K562 (cell line): ENCODE results near the gene HLTF. TPM values are rescaled to one million over a fixed set of nuclear protein-coding genes. Genes with fewer than 3 reads are reported as not detected.

Experiments used
- ATAC-seq: fragments of 200-7000 bp; cut with Tn5 transposase; 3 replicates; pipeline ENCODE4 v1.9.1; 2020; ENCODE audit warnings: moderate library complexity
- BruUV-seq: library from RNA; stranded (reverse); fragments of 400-500 nt; replicated peaks from 2 replicates; lab custom pipeline; 2021; lab: Mats Ljungman, UMichigan
- CTCF ChIA-PET: fragments of 300-600 bp; formaldehyde crosslinking; extraction: SDS; loops from one replicate; lab custom pipeline; 2021; ENCODE audit warnings: low intra/inter-chr PET ratio; lab: Yijun Ruan, JAX
- POLR2A ChIA-PET: fragments of 300-600, 350-650 bp; sonication (Branson Sonifier 250); formaldehyde crosslinking; extraction: SDS; loops from one replicate; lab custom pipeline; 2021; ENCODE audit warnings: antibody characterized with exemption, inconsistent platforms; lab: Yijun Ruan, JAX
- DNase-seq, 4 experiments: peaks; one replicate each; pipeline versions ENCODE4 v3.0.0 to v3.0.0-alpha.2; 2011 to 2018; ENCODE audit warnings: low spot score in 3 of 4, mixed read lengths in 3 of 4; ENCODE audit errors: extremely low read depth in 1 of 4
- FAIRE-seq: peaks from 2 replicates; lab custom pipeline; 2011; peaks lifted over from hg19 to GRCh38; lab: Jason Lieb, UNC
- H2AFZ ChIP-seq: 2 replicates; pipeline ENCODE4 v1.6.0; 2011; ENCODE audit warnings: low read depth, low read length, control low read depth, inconsistent platforms
- H3K27ac ChIP-seq: fragments of 200-600 bp; 3 replicates; pipeline ENCODE4 v1.8.0; 2011; ENCODE audit warnings: low read depth, mild to moderate bottlenecking, control low read depth, inconsistent platforms, low read length, moderate library complexity, mixed read lengths; ENCODE audit errors: extremely low read depth
- H3K27me3 ChIP-seq, 2 experiments: fragments of 300-600 bp in 1 of 2; 2 replicates in 1 of 2; 3 replicates in 1 of 2; pipeline versions ENCODE4 v1.6.0 to v1.8.0; 2011; ENCODE audit warnings: inconsistent platforms in 2 of 2, low read length in 2 of 2, mild to moderate bottlenecking in 1 of 2, mixed read lengths in 1 of 2, moderate library complexity in 1 of 2; ENCODE audit not compliant: control insufficient read depth in 2 of 2, insufficient read depth in 2 of 2
- H3K36me3 ChIP-seq: fragments of 300-600 bp; 3 replicates; pipeline ENCODE4 v1.8.0; 2011; ENCODE audit warnings: mild to moderate bottlenecking, low read length, inconsistent platforms; ENCODE audit not compliant: control insufficient read depth, insufficient read depth
- H3K4me1 ChIP-seq, 2 experiments: fragments of 200-600 bp in 1 of 2; replicated peaks in 1 of 2; 2 replicates in 1 of 2; 3 replicates in 1 of 2; pipeline versions ENCODE4 v1.5.1 to v1.8.0; 2011; ENCODE audit warnings: inconsistent platforms in 2 of 2, low read length in 2 of 2, mild to moderate bottlenecking in 1 of 2, mixed read lengths in 1 of 2, moderate library complexity in 1 of 2; ENCODE audit not compliant: control insufficient read depth in 2 of 2, insufficient read depth in 2 of 2
- H3K4me2 ChIP-seq: 2 replicates; pipeline ENCODE4 v1.6.1; 2011; ENCODE audit warnings: low read length, control low read depth, inconsistent platforms, mixed read lengths; ENCODE audit not compliant: insufficient read depth
- H3K4me3 ChIP-seq: fragments of 200-600 bp; sonication (generic), shearing (Covaris generic); 2 replicates; pipeline ENCODE4 v1.5.1; 2016; ENCODE audit warnings: control low read depth, inconsistent platforms
- H3K79me2 ChIP-seq: fragments of 200-600 bp; 3 replicates; pipeline ENCODE4 v1.8.0; 2011; ENCODE audit warnings: low read length, inconsistent platforms; ENCODE audit not compliant: control insufficient read depth, insufficient read depth
- H3K9ac ChIP-seq, 2 experiments: 2 replicates each; pipeline versions ENCODE4 v1.6.0 to v1.6.1; 2011; ENCODE audit warnings: low read depth in 2 of 2, low read length in 2 of 2, control low read depth in 1 of 2, inconsistent platforms in 1 of 2, mild to moderate bottlenecking in 1 of 2, mixed read lengths in 1 of 2; ENCODE audit not compliant: insufficient read depth in 1 of 2
- H3K9me1 ChIP-seq: one replicate; pipeline ENCODE4 v1.6.0; 2011; ENCODE audit warnings: inconsistent platforms, mild to moderate bottlenecking, low read length, moderate library complexity; ENCODE audit not compliant: control insufficient read depth, insufficient read depth
- H3K9me3 ChIP-seq: replicated peaks from 2 replicates; pipeline ENCODE4 v1.5.1; 2011; ENCODE audit warnings: low read depth, low read length, inconsistent platforms; ENCODE audit not compliant: control insufficient read depth, insufficient read depth
- H4K20me1 ChIP-seq: replicated peaks from 2 replicates; pipeline ENCODE4 v1.6.1; 2011; ENCODE audit warnings: low read length, inconsistent platforms, mixed read lengths; ENCODE audit not compliant: control insufficient read depth, insufficient read depth
- ETV1 ChIP-seq: fragments of 450-650 bp; conservative IDR thresholded peaks from 2 replicates; pipeline ENCODE4 v1.6.1; 2016; ENCODE audit warnings: missing genetic modification characterization, control low read depth, low read depth, missing compliant biosample characterization
- ID3 ChIP-seq, 2 experiments: fragments of 250-450 bp in 1 of 2; fragments of 450-650 bp in 1 of 2; sonication (Bioruptor Pico) in 1 of 2; IDR thresholded peaks; 2 replicates each; pipeline versions ENCODE4 v1.6.1 to v1.8.0; 2016 to 2021; ENCODE audit warnings: mild to moderate bottlenecking in 2 of 2, moderate library complexity in 2 of 2, missing compliant biosample characterization in 1 of 2, missing genetic modification characterization in 1 of 2
- JUNB ChIP-seq: fragments of 450-650 bp; formaldehyde crosslinking; conservative IDR thresholded peaks from 2 replicates; pipeline ENCODE4 v1.4.0; 2020; ENCODE audit warnings: mild to moderate bottlenecking
- MEF2A ChIP-seq: IDR thresholded peaks from 2 replicates; pipeline ENCODE4 v1.6.1; 2011; ENCODE audit warnings: low read depth, mild to moderate bottlenecking, low read length, moderate library complexity; ENCODE audit not compliant: control insufficient read depth
- MYNN ChIP-seq, 2 experiments: sonication (generic); formaldehyde crosslinking in 1 of 2; IDR thresholded peaks; 2 replicates each; pipeline versions ENCODE4 v1.5.0 to v1.6.1; 2016 to 2020; ENCODE audit warnings: antibody characterized with exemption in 1 of 2, missing genetic modification reagents in 1 of 2
- NFXL1 ChIP-seq: fragments of 450-650 bp; formaldehyde crosslinking; IDR thresholded peaks from 2 replicates; pipeline ENCODE4 v1.4.0; 2021; ENCODE audit warnings: mild to moderate bottlenecking
- USF2 ChIP-seq: sonication (generic); formaldehyde crosslinking; IDR thresholded peaks from 2 replicates; pipeline ENCODE4 v1.5.0; 2020; ENCODE audit warnings: missing genetic modification reagents
- ZNF12 ChIP-seq: sonication (generic); formaldehyde crosslinking; IDR thresholded peaks from 2 replicates; pipeline ENCODE4 v1.4.0; 2020; ENCODE audit warnings: mild to moderate bottlenecking, missing genetic modification reagents
- ZNF224 ChIP-seq: sonication (generic); formaldehyde crosslinking; IDR thresholded peaks from 2 replicates; pipeline ENCODE4 v1.8.0; 2022; ENCODE audit warnings: mild to moderate bottlenecking, missing genetic modification reagents
- ZNF347 ChIP-seq: fragments of 450-650 bp; formaldehyde crosslinking; IDR thresholded peaks from 2 replicates; pipeline ENCODE4 v1.4.0; 2020; ENCODE audit warnings: low read depth, mild to moderate bottlenecking, moderate library complexity
- ZNF589 ChIP-seq: fragments of 200-800 bp; sonication (Bioruptor generic); IDR thresholded peaks from 2 replicates; pipeline ENCODE4 v1.6.1; 2016; ENCODE audit warnings: low read depth, missing genetic modification characterization, missing compliant biosample characterization
- WGBS: fragments of 100-300 bp; shearing (Covaris generic); methylation state at CpG from one replicate; pipeline ENCODE4 v1.1.6; 2016; ENCODE audit warnings: low coverage, mixed read lengths; ENCODE audit not compliant: insufficient coverage; ENCODE audit errors: missing lambda C conversion rate; 5-methylcytosine and 5-hydroxymethylcytosine counted together
- in situ Hi-C: fragments of 300-500 bp; cut with MboI; formaldehyde crosslinking; loops from 4 replicates; pipeline ENCODE4 v1.15.0; 2018; ENCODE audit warnings: inconsistent platforms, mixed read lengths
- intact Hi-C: fragments of 100-400 bp; cut with micrococcal nuclease; formaldehyde crosslinking; loops from 2 replicates; pipeline ENCODE4 v1.14.2; 2022
- polyA plus RNA-seq, 8 experiments: library from polyadenylated mRNA; depleted of rRNA in 4 of 8; stranded (reverse) in 5 of 8; unstranded in 3 of 8; fragments of >200 nt; fragmentation: Nextera tagmentation in 2 of 8; fragmentation: Illumina TruSeq in 1 of 8; extraction: Ambion mirVana in 2 of 8; extraction: Trizol in 1 of 8; gene quantifications; 2 replicates each; pipeline versions ENCODE4 v1.2.1 to v1.2.3, GENCODE V29; 2011 to 2014; ENCODE audit warnings: inconsistent platforms in 1 of 8, missing spikeins in 1 of 8
- total RNA-seq, 7 experiments: library from RNA; depleted of rRNA in 6 of 7; stranded (reverse); fragments of >200 nt in 6 of 7; fragmentation: Illumina TruSeq in 2 of 7; extraction: Trizol in 2 of 7; gene quantifications; 2 replicates each; pipeline versions ENCODE4 v1.2.1 to v1.2.3, GENCODE V29; 2011 to 2021; ENCODE audit warnings: low replicate concordance in 1 of 7

HLTF gene
- total and polyA plus RNA-seq, 9 of the 15 experiments (the other 6 are each of a cell fraction or from before 2014, with no cell fraction given), result 35.1 to 82.4 (median 50.4) TPM

- TF ChIP-seq ZNF347 (CRISPR knock-in tag) (no peak), MYNN (IDR thresholded peaks at IDR 0.05) (no peak), MYNN (CRISPR knock-in tag; IDR thresholded peaks at IDR 0.05) (no peak), ZNF12 (CRISPR knock-in tag) (no peak), JUNB (no peak), ETV1 (tag) (no peak), ZNF589 (CRISPR knock-in tag) (no peak), MEF2A (no peak), ID3 (CRISPR knock-in tag; IDR thresholded peaks at IDR 0.05) (no peak), ID3 (tag; IDR thresholded peaks at IDR 0.05) (no peak)
These were observed 33.1 kb upstream of the HLTF start (continued) for GRCh38 chr3:149119466-149119865.

- no peak for TF ChIP-seq USF2
- TF ChIP-seq NFXL1, result no peak
- TF ChIP-seq ZNF224 (CRISPR knock-in tag), result no peak
- Histone ChIP-seq H2AFZ (no peak overlapping the region), H3K9me3 (no peaks in the 10 kb centered on the region), H3K4me1 (no peaks in the 10 kb centered on the region), H3K27me3 (peaks cover 0 to 4% of the 10 kb centered on the region in 2 experiments; a peak in 1 of 5 replicates), H3K9me1 (no peaks in the 10 kb centered on the region), H3K27ac (no peak overlapping the region), H3K36me3 (no peaks in the 10 kb centered on the region), H3K79me2 (no peaks in the 10 kb centered on the region), H4K20me1 (no peaks in the 10 kb centered on the region), H3K9ac (no peak overlapping the region), H3K4me3 (no peak overlapping the region), H3K4me2 (no peak overlapping the region)
- CTCF ChIA-PET, result interaction anchor here (9.6 kb wide), 1 partner anchor 154 kb away, joined by 210 read pairs; no protein-coding TSS in a partner anchor
- FAIRE-seq (no peak), DNase-seq (no peak), ATAC-seq (no peak)
- 23% methylated on average over 9 of the region's 9 CpGs for WGBS
- intact Hi-C loops, result no loop called here
- BruUV-seq, result no TSS peak
- POLR2A ChIA-PET, result interaction anchor here (2.1 kb wide), 1 partner anchor 11 kb away, joined by 12 read pairs; the partner anchor contains the start of gene HPS3
- in situ Hi-C loops, result loop anchor here (5.0 to 10.0 kb wide), 2 partner anchors 154 to 366 kb away; no protein-coding TSS in a partner anchor
These were observed 32.4 kb upstream of the HLTF start for GRCh38 chr3:149118724-149119123.
